ENCODE measurements around the gene SH3RF3.
"Not testable (repeated sequence)": the region's sequence is repeated elsewhere in the genome, so short reads cannot be mapped to it uniquely, and the experiment has no call there.

The SH3RF3 gene

GRCh38 chr2:109519513-109519912 lies 390.5 kb downstream of the SH3RF3 start:
- DNase-seq = no peak

GRCh38 chr2:109521233-109522062 lies 392.4 kb downstream of the SH3RF3 start:
- DNase-seq = no peak

DNA sequence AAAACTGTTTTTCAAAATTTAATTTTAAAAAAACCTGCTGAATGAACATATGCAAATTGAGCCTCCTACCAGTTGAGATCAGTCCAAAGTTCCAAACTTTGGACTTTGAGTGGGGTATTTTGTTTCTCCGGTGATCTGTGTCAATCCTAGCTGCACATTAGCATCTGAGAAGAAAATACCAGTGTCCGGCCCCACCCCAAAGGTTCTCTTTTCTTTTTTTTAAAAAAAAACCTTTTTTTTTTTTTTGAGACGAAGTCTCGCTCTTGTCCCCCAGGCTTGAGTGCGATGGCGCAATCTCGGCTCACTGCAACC lies 393.0 kb downstream of the SH3RF3 start:
- no peak for DNase-seq

GRCh38 chr2:109523121-109523520 lies 394.1 kb downstream of the SH3RF3 start:
- DNase-seq = no peak

DNA sequence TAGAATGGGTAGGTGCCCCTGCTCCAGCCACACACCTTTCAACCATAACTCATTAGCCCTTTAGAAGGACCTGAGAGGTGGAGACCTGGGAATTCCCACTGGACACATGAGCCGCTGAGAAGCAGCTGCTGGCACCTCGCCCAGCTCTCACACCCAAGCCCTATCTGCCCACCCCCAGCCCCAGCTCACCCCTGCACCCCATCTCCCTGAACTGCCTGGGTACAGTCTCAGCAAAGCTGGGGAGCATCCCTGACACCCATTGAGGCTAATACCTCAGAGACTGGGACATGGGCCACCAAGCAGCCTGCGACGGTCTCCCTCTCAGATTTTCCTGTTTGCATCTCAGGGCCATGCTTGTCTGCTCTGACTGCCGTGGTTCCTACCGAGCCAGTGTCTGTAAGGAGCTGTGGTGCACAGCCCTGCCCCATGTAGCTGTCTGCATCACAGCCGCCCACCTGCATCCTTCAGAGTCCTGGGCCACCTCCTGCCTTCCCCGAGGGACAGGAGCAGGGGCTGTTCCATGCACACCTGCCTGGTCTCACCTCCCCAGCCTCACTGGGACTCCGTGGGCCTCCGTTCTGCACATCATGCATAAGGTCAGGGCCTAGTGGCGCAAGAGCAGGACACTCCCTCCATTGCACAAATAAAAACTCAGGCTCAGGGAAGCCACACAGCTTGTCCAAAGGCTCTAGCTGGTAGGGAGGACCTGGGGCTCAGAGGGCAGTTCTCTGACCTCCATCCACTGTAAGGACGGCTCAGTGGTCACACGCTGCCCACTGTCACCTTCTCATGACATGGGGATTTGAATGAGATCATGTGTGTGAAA lies 394.7 kb downstream of the SH3RF3 start:
- DNase-seq = no peak

- no peak for DNase-seq
Observed at GRCh38 chr2:109525836-109526235, 396.8 kb downstream of the SH3RF3 start.

DNA sequence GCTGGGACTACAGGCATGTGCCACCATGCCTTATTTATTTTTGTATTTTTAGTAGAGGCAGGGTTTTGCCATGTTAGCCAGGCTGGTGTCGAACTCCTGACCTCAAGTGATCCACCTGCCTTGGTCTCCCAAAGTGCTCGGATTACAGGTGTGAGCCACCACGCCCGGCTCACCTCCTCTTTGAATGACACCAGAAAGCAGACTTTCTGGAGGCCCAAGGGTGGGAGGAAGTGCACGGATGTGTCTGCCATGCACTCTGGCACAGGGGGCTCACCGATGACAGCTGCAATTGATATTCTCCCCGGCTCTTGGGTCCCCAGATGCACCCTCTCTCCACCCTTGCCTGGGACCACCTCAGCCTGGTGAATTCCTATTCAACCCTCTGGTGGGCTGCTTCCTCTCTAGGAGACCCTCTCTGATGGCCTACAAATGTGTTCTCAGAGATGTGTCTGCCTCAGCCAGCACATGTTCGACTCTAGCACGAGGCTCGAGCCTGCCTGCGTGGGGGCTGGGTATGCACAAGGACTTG lies 397.5 kb downstream of the SH3RF3 start:
- no peak for DNase-seq

- DNase-seq = no peak
Observed at GRCh38 chr2:109527079-109527478, 398.1 kb downstream of the SH3RF3 start.

DNA sequence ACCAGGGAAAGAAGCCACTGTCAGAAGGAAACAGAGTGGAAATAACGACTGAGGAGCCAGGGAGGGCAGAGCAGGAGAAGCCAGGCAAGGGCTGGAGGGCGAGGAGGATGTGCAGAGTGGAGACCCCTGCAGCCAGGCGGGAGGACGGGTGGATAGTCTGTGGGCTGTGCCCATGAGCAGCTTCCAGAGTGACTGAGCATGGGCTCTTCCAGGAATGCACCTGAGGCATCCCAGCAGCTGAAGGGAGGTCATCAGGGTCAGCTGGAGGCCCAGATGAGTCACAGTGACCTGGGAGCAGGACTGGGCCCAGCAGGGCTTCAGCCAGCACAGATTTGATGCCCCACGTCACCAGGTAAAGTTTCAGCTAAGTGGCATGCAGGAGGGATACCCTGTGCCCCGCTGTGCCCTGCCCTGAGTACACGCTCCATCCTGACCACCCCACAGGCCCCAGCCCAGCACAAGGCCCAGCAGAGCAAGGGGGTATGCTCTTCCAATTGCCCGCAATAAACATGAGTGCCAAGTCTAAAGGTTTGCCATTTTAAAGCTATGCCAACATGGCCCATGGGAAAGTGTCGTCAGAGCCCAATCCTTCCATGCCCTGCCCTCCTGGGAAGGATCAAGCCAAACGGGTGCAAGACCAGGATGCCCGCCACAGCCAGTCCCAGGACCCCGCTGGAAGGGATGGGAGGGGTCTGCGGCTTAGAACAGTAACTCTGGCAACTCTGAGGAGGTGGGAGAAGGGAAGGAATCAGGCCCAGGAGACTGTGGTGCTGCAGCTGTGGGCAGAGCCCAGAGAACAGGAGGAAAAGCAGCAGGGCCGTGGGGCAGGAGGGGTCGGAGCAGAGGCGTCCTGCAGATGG lies 399.1 kb downstream of the SH3RF3 start:
- DNase-seq = no peak

GRCh38 chr2:109528811-109529501 lies 400.0 kb downstream of the SH3RF3 start:
- no peak for DNase-seq

DNA sequence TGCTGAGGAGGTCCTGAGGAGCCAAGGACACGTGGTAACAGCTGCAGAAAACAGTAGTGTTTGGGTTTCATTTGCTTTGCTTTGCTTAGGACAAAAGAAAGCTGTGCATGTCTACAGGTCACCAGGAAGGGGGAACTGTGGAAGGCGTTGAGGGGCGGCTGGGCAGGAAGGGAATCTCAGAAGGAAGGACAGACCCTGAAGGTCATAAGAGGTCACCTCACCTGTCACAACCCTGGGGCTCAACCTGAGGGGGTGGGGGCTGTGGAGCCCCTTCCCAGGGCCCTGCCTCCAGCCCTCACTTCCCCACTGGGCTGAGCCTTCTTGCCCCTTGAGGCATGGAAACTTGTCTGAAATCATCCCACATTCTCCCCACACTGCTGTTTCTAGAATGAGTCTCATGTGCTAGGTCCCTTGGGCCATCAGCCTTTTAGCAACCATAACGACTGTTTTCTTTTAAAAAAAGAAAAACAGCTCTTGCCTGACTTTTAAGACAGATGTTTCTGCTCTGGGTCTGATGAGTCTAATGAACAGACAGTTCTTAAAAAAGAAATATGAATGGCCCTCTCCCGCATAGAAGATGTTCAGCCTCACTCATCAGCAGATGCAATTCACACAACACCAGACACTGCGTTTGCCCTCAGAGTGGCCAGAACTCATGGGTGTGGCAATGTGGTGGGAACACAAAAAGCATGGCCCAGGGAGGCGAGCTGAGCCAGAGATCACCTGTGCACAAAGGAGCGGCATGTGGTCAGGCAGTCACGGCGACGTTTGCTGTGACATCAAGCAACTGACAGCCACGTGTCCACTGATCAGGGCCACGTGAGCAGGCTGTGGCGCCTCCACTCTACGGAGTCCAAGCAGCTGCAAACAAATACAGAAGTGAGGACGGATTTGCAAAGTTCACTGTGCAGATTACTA lies 400.8 kb downstream of the SH3RF3 start:
- DNase-seq = no peak

DNA sequence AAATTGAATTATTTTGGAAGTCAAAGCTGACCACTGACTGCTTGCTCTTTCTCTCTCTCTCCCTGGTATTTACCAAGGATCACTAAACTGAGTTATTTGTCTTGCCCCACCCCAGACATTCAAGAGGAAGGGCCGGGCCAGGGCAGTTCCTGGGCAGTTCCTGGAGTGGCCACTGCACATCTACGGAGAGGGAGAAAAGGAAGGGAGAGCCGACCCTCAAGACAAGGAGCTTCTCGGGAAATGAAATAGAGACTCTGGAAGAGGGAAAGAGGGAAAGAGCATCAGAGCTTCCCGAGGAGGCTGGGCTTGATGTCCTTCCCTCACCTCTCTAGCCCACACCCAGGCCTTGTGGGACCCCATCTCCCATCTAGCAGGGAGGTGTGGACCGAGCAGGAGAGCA lies 401.7 kb downstream of the SH3RF3 start:
- no peak for DNase-seq

DNA sequence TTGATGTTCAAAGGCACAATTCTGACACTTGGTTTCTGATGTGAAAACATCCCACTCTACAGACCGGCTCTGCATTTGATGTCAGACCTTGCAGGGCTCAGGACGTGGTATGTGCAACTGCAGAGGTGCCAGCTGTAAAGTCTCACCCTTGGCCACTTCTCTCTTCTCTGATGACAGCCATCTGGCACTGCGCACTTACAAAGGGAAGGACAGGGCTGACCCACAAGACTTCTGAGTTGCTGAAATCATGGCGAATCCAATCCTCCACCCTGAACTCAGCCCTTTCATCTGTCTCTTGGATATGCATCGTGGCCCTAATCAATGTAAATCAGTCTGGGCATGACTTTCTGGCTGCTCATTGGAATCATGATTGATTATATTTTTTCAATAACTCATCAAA lies 402.2 kb downstream of the SH3RF3 start:
- no peak for DNase-seq

- DNase-seq = no peak
Observed at GRCh38 chr2:109531896-109532727, 403.1 kb downstream of the SH3RF3 start.

GRCh38 chr2:109532728-109533076 lies 403.7 kb downstream of the SH3RF3 start:
- DNase-seq = no peak

DNA sequence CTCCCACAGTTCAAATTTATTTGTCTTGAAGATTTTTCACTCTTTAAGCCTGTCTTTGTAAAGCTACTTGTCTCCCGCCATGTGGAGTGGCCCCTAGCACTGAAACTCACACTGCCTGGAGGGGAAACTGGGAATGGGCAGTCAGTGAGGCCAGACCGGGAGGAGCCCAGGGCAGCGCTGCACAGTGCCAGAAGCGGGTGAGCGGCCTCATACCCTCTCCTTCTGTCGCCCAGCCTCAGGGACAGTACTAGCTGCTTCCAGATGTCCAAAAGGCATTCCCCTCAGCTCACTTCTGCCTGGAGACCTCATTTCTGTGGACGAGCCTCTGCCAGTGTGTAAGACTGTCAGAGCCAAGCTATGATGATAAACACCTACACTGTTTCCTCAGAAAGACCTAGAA lies 404.8 kb downstream of the SH3RF3 start:
- DNase-seq = no peak

DNA sequence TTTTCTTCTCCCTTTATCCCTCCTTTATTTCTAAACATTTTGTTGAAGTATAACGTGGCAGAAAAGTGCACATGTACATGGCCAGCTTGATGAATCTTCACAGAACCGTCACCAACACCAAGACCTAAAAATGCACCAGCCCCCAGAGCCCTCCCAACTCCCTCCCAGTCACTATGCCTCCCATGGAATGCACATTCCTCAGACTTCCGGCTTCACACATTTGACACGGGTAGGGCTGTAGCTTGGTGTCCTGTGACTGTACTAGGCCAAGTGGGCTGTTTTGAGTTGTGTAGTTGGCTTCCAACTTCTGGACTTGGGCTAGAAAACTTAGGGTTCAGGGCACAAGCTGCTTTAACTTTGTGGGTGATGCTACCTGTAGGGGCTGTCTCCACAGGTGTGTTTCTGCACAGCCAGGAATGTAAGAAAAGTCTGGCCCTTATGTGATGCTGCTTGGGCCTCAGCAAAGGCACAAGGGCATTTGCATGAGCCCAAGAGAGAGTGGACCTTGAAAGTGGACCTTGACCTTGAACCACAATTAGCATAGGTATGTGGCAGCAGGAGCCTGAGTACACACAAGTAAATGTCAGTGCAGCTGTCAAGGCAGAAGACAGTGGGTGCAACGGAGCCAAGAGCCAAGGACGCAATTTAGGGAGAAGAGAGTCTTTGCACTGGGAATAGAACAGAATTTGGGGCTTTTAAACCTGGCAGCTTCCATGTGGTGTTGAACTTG lies 406.4 kb downstream of the SH3RF3 start:
- no peak for DNase-seq

- DNase-seq = not testable (repeated sequence)
Observed at GRCh38 chr2:109536556-109536955, 407.6 kb downstream of the SH3RF3 start.

DNA sequence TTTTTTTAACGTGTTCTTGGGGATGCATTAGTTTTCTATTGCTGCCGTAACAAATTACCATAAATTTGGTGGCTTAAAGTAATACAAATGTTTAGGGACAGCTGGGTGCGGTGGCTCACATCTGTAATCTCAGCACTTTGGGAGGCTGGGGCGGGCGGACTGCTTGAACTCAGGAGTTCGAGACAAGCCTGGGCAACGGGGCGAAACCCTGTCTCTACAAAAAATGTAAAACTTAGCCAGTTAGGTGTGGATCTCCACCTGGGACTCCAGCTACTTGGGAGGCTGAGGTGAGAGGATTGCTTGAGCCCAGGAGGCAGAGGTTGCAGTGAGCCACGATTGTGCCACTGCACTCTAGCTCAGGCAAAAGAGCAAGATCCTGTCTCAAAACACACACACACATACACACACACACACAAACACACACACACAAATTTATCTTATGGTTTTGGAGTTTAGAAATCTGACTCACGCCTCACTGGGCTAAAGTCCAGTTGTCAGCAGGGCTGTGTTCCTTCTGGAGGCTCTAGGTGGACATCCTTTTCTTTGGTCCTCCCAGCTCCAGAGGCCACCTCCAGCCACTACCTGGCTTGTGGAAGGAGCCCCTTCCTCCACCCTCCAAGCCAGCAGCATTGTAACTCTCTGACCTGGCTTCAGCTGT lies 408.7 kb downstream of the SH3RF3 start:
- no peak for DNase-seq

All from hematopoietic multipotent progenitor cell treated with erythropoietin and hydrocortisone succinate and interleukin-3 and kit ligand, for 6 days (in vitro differentiated cells).